NCI-H226 (cell line): Measurements from ENCODE around the gene ATP5PD.

Source experiments
- DNase-seq: peaks from one replicate; pipeline ENCODE4 v3.0.0-alpha.2; 2015

The ATP5PD gene

GRCh38 chr17:75046407-75047289 is at the start of gene ATP5PD, which contains the start of gene KCTD2:
TSS of gene ATP5PD (minus strand) at chr17:75046969. CDS start at chr17:75042650, 4,319 bp downstream.
TSS of gene KCTD2 (plus strand) at chr17:75047225. CDS start at chr17:75047251, 26 bp downstream.
- DNase-seq = peak; percentile 92

DNA sequence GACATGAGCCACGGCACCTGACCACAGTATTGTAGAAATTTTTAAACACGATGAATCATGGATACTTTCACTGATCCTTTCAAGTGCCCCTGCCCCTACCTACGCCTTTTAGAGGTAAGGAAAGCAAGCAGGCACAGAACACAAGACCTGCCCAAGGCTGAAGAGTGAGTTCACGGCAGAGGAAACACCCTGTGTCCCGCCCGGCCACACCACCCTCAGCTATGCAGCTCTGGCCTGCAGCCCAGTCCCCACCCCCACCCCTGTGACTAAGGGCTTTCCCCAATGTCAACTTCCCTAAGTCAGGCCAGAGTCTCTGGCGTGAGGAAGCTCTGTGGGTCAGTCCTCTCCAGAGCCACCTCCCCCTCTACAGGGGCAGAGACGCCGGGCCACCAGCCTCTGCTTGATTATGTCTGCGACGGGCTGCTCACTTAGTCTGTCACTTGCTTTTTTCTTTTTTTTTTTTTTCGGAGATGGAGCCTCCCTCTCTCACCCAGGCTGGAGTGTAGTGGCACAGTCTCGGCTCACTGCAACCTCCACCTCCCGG is 49.4 kb upstream of the ATP5PD start:
- peak; percentile 92 for DNase-seq

DNA sequence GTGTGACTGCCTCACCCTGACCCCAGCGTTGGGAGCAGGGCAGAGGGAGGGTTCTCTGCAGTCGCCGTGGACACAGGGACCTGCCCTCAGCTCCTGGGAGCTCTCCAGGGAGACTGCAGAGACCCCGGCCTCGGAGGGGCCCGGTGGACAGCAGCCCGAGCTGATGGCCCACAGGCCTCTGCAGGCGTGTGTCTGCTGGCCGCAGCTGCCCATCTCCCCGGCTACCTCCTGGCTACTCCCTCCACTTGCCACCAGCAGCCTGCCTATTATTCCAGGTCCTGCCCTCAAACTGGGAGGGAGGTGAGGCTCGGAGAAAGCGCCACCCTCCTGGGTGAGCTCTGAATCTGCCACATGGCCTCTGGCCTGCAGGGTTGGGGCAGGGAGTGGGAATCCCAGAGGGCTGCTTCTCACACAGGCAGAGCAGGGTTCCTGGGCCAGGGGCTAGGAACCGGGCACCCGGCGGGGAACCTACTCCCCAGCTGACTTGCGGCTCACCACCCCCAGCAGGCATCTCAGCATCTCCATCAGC is 48.2 kb upstream of the ATP5PD start:
- no peak for DNase-seq

- peak; percentile 89 for DNase-seq
Measured at GRCh38 chr17:75093548-75094158, 46.9 kb upstream of the ATP5PD start.

GRCh38 chr17:75091855-75092327 is 45.1 kb upstream of the ATP5PD start:
- DNase-seq = no peak

- DNase-seq = peak; percentile 54
Measured at GRCh38 chr17:75090871-75091854, 44.4 kb upstream of the ATP5PD start.

DNA sequence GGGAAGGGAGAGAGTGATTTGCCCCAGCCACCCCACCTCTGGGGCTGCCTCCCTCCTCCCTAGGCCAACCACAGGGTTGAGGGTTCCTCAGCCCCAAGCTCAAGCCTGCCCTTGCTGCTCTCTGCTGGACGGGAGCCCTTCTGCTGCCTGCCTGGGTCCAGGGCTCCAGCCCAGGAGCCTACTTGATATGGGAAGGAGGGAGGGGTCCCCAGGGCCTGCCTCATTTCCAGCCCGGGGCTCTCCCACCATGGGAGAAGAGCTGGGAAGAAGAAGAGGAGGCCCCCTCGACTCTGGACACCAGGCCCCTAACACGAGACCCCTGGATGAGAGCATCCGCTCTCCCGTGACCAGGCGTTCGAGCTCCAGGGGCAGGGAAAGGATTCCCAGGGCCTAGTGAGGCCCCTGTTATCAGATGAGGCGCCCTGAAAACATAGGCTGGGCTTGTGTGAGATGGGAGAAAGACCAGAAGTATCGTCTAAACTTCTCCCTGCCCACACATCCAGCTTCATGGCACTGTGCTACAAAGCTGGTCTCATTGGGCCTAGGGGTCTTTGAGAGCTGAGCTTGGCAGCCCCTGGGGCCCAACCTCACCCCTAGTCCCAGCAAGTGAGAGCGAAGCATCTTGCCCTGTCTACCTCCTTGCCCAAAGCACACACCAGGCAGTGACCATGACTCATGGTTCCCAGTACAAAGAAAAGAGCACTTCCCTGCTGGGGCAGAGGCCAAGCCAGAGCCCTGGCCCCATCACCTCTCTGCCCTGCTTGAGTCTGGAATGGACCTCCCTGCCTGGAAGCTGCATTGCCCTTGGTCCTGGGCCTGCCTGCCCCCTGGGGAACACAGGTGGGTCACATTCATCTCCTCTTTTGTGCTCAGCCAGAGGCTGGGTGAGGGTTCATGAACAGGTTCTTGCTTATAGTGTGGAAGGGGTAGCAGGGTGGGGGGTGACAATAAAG is 42.0 kb upstream of the ATP5PD start:
- DNase-seq = peak; percentile 49

- DNase-seq = peak; percentile 91
Measured at GRCh38 chr17:75087558-75088453, 41.0 kb upstream of the ATP5PD start, which contains the start of gene SLC16A5. TSS of gene SLC16A5 (plus strand) at chr17:75087954. CDS start at chr17:75093637, 5,683 bp downstream.

- DNase-seq = no peak
Measured at GRCh38 chr17:75087182-75087557, 40.4 kb upstream of the ATP5PD start.

- no peak for DNase-seq
Measured at GRCh38 chr17:75086496-75087181, 39.9 kb upstream of the ATP5PD start.

DNA sequence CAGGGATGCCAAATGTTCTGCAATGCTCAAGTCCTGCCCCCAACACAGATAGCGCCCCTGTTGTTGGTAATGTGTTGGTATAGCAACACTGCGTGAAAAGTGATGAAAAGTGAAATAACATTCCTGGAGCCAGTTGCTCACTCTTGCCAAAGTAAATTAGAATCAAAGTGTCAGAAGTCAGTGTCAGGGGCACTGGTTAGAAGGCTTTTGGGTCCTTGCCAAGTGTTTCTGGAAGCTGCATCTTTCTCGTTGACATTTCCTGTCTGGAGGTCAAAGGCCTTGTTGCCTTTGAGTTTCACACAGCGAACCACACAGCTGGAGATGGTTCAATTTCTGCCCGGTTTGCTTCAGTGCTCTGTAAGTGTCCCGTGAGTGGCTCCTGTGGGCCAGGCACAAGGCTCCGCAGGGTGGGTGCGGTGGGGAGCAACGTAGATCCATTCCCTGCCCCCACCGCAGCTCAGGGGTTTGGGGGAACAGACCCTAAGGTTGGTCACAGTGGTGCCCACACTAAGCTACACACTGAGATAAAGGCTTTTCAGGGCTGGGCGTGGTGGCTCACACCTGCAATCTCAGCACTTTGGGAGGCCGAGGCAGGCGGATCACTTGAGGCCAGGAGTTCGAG is 37.4 kb upstream of the ATP5PD start:
- DNase-seq = peak; percentile 30

GRCh38 chr17:75082683-75083082 is 35.9 kb upstream of the ATP5PD start:
- no peak for DNase-seq

DNA sequence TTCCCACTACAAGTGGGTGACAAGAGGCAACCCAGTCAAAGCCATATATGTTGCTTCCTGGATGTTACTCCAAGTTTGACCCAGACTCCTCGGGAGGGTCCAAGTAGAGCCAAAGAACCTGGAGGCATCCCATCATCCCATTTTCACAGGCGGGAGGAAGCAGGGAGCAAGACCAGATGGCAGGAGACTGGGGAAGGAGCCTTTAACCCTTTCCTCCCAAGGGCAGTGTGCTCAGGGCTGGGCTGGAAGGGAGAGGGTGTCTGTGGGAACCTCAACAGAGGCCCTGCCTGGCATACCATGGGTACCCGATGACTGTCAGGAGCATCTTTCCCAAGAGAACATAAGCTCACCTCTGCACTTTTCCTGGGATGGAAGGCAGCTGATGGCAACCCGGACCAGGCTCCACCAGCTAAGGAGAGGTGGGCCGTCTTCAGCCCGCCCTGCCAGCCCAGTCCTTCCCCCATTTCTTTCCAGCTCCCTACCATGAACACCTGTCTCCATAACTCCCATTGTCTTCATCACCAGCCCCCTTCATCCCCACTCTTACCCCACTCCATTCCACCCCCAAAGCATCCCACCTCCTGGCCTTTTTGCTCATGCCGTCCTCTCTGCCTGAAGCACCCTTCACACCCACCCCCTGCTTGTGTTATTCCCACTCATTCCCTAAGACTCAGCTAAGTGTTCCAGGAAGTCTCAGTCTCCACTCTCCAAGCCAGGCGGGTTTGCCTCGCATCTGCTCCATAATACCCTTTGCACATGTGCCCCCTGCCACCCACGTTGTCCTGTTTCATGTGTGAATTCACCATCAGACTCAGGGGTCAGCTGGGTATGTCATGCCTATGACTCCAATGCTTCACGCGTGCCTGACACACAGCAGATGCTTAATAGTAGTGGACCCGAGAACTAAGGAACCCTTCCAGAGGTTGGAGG is 35.1 kb upstream of the ATP5PD start:
- DNase-seq = no peak

DNA sequence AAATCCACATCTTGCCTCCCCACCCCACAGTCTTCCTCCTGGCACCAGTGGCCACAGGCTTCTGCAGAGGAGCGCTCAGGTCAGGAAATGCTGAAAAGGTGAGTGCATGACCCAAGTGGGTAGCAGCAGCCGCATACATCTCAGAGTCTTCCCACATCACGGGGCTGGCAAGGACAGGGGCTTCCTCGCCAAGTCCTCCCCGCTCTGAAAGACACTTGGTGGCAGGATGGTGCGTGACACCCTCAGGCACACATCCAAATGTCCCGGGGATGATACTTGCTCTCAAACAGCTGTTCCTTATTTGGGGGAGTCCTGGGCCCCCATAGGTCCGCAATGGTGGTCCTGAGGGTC is 32.2 kb upstream of the ATP5PD start:
- DNase-seq = no peak

GRCh38 chr17:75078284-75079022 is 31.7 kb upstream of the ATP5PD start:
- DNase-seq = peak; percentile 92

DNA sequence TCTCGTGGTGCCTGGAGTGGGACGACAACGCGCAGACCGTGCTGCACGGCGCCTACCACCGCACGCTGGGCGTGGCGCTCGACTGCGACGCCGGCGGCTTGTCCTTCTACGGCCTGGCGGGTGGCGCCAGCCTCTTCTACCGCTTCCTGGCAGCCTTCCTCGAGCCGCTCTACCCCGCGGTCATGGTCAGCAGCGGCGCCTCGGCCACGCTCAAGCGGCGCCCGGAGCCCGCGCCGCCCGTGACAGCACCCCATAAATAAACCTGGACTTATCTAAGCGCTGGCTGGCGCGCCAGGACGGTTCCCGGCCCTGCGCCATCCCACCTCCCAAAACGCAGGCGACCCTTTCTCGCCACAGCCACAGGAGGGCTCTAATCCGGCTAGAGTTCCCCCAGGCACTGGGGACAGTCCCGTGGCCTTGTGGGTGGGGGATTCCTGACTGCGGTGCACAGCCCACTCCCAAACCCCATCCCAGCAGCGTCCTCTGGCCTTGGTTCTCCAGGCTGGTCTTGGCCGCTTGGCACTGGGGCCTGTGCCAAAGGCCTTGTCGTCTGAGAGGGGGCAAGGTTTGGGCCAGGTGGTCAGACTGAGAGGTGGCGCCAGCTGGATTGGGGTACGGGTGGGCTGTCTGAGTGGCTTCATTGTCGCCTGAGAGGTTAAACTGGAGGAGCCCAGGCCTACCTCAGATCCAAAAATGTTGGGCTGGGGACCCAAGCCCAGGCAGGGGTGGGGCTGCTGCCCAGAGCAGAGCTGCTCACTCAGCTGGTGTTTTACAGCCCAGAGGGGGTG is 30.9 kb upstream of the ATP5PD start:
- no peak for DNase-seq
